ENCODE measurements around the gene INSR. TPM values are rescaled to one million over a fixed set of nuclear protein-coding genes. Genes with fewer than 3 reads are reported as not detected.
"Not testable (repeated sequence)": the region's sequence is repeated elsewhere in the genome, so short reads cannot be mapped to it uniquely, and the experiment has no call there.

Gene INSR
- total RNA-seq, 6 experiments from 2014 or later: 2.1 to 6.3 (median 2.5) TPM

GRCh38 chr19:7068599-7068998 lies 225.6 kb downstream of the INSR start:
- Mint-ChIP-seq H3K4me3 (peak overlapping the region; percentile 96), H3K4me1 (ENCODE audit: low read depth) (peaks cover 20% of the 10 kb centered on the region), H3K27me3 (ENCODE audit: insufficient read depth) (peaks cover 4% of the 10 kb centered on the region), H3K27ac (peak overlapping the region; percentile 92), H3K9me3 (peaks cover 6% of the 10 kb centered on the region), H3K36me3 (ENCODE audit: low read depth) (peaks cover 11% of the 10 kb centered on the region)
- DNase-seq: no peak
- no peak for TF ChIP-seq CTCF (IDR thresholded peaks at IDR 0.05)

GRCh38 chr19:7067716-7068115 lies 226.5 kb downstream of the INSR start:
- no peak overlapping the region; the same call in 1 of the 2 replicates for H3K4me3 Mint-ChIP-seq

GRCh38 chr19:7067122-7067521 lies 227.1 kb downstream of the INSR start:
- H3K27ac Mint-ChIP-seq; H3K36me3 Mint-ChIP-seq (ENCODE audit: low read depth); H3K4me3 Mint-ChIP-seq; DNase-seq; H3K9me3 Mint-ChIP-seq; H3K27me3 Mint-ChIP-seq (ENCODE audit: insufficient read depth): not testable (repeated sequence)
- H3K4me1 Mint-ChIP-seq (ENCODE audit: low read depth): peaks cover 20% of the 10 kb centered on the region
- TF ChIP-seq CTCF (IDR thresholded peaks at IDR 0.05): peak; percentile 51

More at GRCh38 chr19:7067716-7068115, 226.5 kb downstream of the INSR start:
- no peak for TF ChIP-seq CTCF (IDR thresholded peaks at IDR 0.05)
- DNase-seq: peak; percentile 36
- Mint-ChIP-seq H3K27me3 (ENCODE audit: insufficient read depth) (peaks cover 4% of the 10 kb centered on the region), H3K27ac (peak overlapping the region; percentile 13; the same call in 1 of the 2 replicates), H3K36me3 (ENCODE audit: low read depth) (peaks cover 6% of the 10 kb centered on the region), H3K4me1 (ENCODE audit: low read depth) (peaks cover 20% of the 10 kb centered on the region), H3K9me3 (peaks cover 6% of the 10 kb centered on the region)

- no peak overlapping the region for H3K27ac Mint-ChIP-seq
- no peak for DNase-seq
- TF ChIP-seq CTCF (IDR thresholded peaks at IDR 0.05): no peak
- no peak overlapping the region for H3K4me3 Mint-ChIP-seq
- H3K9me3 Mint-ChIP-seq: no peaks in the 10 kb centered on the region
- H3K4me1 Mint-ChIP-seq (ENCODE audit: low read depth): peaks cover 16% of the 10 kb centered on the region
- H3K36me3 Mint-ChIP-seq (ENCODE audit: low read depth): no peaks in the 10 kb centered on the region
- no peaks in the 10 kb centered on the region; the same call in 1 of the 2 replicates for H3K27me3 Mint-ChIP-seq (ENCODE audit: insufficient read depth)
Observed at GRCh38 chr19:7063764-7064418, 230.3 kb downstream of the INSR start.

- no peaks in the 10 kb centered on the region for H3K9me3 Mint-ChIP-seq
- no peak overlapping the region for H3K4me3 Mint-ChIP-seq
- no peak for TF ChIP-seq CTCF (IDR thresholded peaks at IDR 0.05)
- H3K4me1 Mint-ChIP-seq (ENCODE audit: low read depth): peaks cover 11% of the 10 kb centered on the region
- no peaks in the 10 kb centered on the region; the same call in 1 of the 2 replicates for H3K27me3 Mint-ChIP-seq (ENCODE audit: insufficient read depth)
- H3K27ac Mint-ChIP-seq: no peak overlapping the region
- no peak for DNase-seq
- H3K36me3 Mint-ChIP-seq (ENCODE audit: low read depth): no peaks in the 10 kb centered on the region
Observed at GRCh38 chr19:7063339-7063738, 230.9 kb downstream of the INSR start.

Other genes with a start within 250 kb of the INSR start
- gene MBD3L2, start 245.1 kb downstream of the INSR start, total RNA-seq (2021; fragmentation: NEBNext Ultra II Directional; extraction: Animal tissue kit (Norgen Biotek cat#: 25700)): not detected
- not detected for gene MBD3L3, start 235.7 kb downstream of the INSR start, total RNA-seq (2021; fragmentation: NEBNext Ultra II Directional; extraction: Animal tissue kit (Norgen Biotek cat#: 25700))
- 1 to 10 TPM; 7.8 to 9.3 (median 8.7) TPM for gene ZNF557, start 224.7 kb downstream of the INSR start, total RNA-seq (2021; fragmentation: NEBNext Ultra II Directional; extraction: Animal tissue kit (Norgen Biotek cat#: 25700))
- gene ARHGEF18, start 54.5 kb upstream of the INSR start, total RNA-seq (2021; fragmentation: NEBNext Ultra II Directional; extraction: Animal tissue kit (Norgen Biotek cat#: 25700)): 10 to 100 TPM; 32.1 to 39.8 (median 35.7) TPM
- gene PEX11G, start 194.6 kb upstream of the INSR start, total RNA-seq (2021; fragmentation: NEBNext Ultra II Directional; extraction: Animal tissue kit (Norgen Biotek cat#: 25700)): 1 to 10 TPM in 3 of 6 experiments, under 1 TPM in 3; 0.51 to 2.8 (median 1.0) TPM
- gene ZNF358, start 221.7 kb upstream of the INSR start, total RNA-seq (2021; fragmentation: NEBNext Ultra II Directional; extraction: Animal tissue kit (Norgen Biotek cat#: 25700)): 10 to 100 TPM; 30.0 to 41.1 (median 35.8) TPM
- 10 to 100 TPM; 18.2 to 28.7 (median 21.3) TPM for gene MCOLN1, start 228.2 kb upstream of the INSR start, total RNA-seq (2021; fragmentation: NEBNext Ultra II Directional; extraction: Animal tissue kit (Norgen Biotek cat#: 25700))
- gene PNPLA6, start 241.3 kb upstream of the INSR start, total RNA-seq (2021; fragmentation: NEBNext Ultra II Directional; extraction: Animal tissue kit (Norgen Biotek cat#: 25700)): 100 to 1,000 TPM; 123 to 157 (median 138) TPM